Hepatocyte (in vitro differentiated cells): ENCODE measurements around the gene DEPP1. TPM values are rescaled to one million over a fixed set of nuclear protein-coding genes. Genes with fewer than 3 reads are reported as not detected.

ENCODE experiments used
- DNase-seq: peaks from one replicate; pipeline ENCODE4 v3.0.0-alpha.2; 2016; ENCODE audit warnings: low spot score
- H2AFZ ChIP-seq: fragments of 200-600 bp; sonication (generic); 2 replicates; pipeline ENCODE4 v1.6.0; 2016; ENCODE audit warnings: antibody characterized with exemption, mild to moderate bottlenecking
- H3K27ac ChIP-seq: fragments of 200-600 bp; sonication (generic); 2 replicates; pipeline ENCODE4 v1.5.1; 2016; ENCODE audit warnings: mild to moderate bottlenecking
- H3K27me3 ChIP-seq: fragments of 200-600 bp; sonication (generic); 2 replicates; pipeline ENCODE4 v1.6.1; 2016
- H3K36me3 ChIP-seq: fragments of 200-600 bp; sonication (generic); replicated peaks from 2 replicates; pipeline ENCODE4 v1.5.1; 2016; ENCODE audit warnings: low read depth; ENCODE audit not compliant: insufficient read depth
- H3K4me1 ChIP-seq: fragments of 200-600 bp; sonication (generic); 2 replicates; pipeline ENCODE4 v1.5.1; 2016; ENCODE audit warnings: mild to moderate bottlenecking, moderate library complexity; ENCODE audit not compliant: insufficient read depth
- H3K4me2 ChIP-seq: fragments of 200-600 bp; sonication (generic); 2 replicates; pipeline ENCODE4 v1.6.0; 2016
- H3K4me3 ChIP-seq: fragments of 200-600 bp; sonication (generic); 2 replicates; pipeline ENCODE4 v1.5.1; 2016; ENCODE audit warnings: mild to moderate bottlenecking
- H3K79me2 ChIP-seq: fragments of 200-600 bp; sonication (generic); 2 replicates; pipeline ENCODE4 v1.6.0; 2017; ENCODE audit warnings: mild to moderate bottlenecking
- H3K9me2 ChIP-seq: fragments of 200-600 bp; sonication (generic); replicated peaks from 2 replicates; pipeline ENCODE4 v1.6.0; 2017; ENCODE audit warnings: mild to moderate bottlenecking; ENCODE audit not compliant: insufficient read depth
- H3K9me3 ChIP-seq: fragments of 200-600 bp; sonication (generic); 2 replicates; pipeline ENCODE4 v1.5.1; 2016; ENCODE audit warnings: low read depth, mild to moderate bottlenecking
- H4K20me1 ChIP-seq: fragments of 200-600 bp; sonication (generic); 2 replicates; pipeline ENCODE4 v1.6.0; 2016; ENCODE audit warnings: mild to moderate bottlenecking; ENCODE audit not compliant: insufficient read depth, poor library complexity, severe bottlenecking
- CTCF ChIP-seq: fragments of 200-600 bp; sonication (generic); IDR thresholded peaks from 2 replicates; pipeline ENCODE4 v1.5.1; 2016; ENCODE audit warnings: antibody characterized with exemption, mild to moderate bottlenecking; ENCODE audit not compliant: poor library complexity
- EZH2 ChIP-seq: fragments of 200-600 bp; sonication (generic); IDR thresholded peaks from 2 replicates; pipeline ENCODE4 v1.6.1; 2016; ENCODE audit warnings: antibody characterized with exemption, mild to moderate bottlenecking, borderline replicate concordance
- EZH2phosphoT487 ChIP-seq: fragments of 200-600 bp; sonication (generic); IDR thresholded peaks from one replicate; pipeline ENCODE4 v1.6.1; 2018; ENCODE audit warnings: antibody characterized with exemption, mild to moderate bottlenecking, low read depth, moderate library complexity; ENCODE audit not compliant: unreplicated experiment, severe bottlenecking
- WGBS: methylation state at CpG from one replicate; pipeline ENCODE4 v1.1.6; 2016; ENCODE audit warnings: low lambda C conversion rate; ENCODE audit errors: missing lambda C conversion rate; 5-methylcytosine and 5-hydroxymethylcytosine counted together
- polyA plus RNA-seq: library from polyadenylated mRNA; unstranded; fragments of >200 nt; fragmentation: Nextera tagmentation; extraction: Ambion mirVana; gene quantifications from 2 replicates; pipeline ENCODE4 v1.2.1, GENCODE V29; 2016
- total RNA-seq: library from RNA; depleted of rRNA; stranded (reverse); fragments of >200 nt; gene quantifications from 2 replicates; pipeline ENCODE4 v1.2.3, GENCODE V29; 2014

Gene DEPP1
- total and polyA plus RNA-seq, 2 experiments from 2014 or later: 30.6 to 54.7 TPM

GRCh38 chr10:44979281-44980191 is 927 bp upstream of the DEPP1 start:
- peak overlapping the region; percentile 37 for H3K4me2 ChIP-seq
- H3K27me3 ChIP-seq: no peaks in the 10 kb centered on the region
- peak overlapping the region; percentile 78 for H3K27ac ChIP-seq
- H3K4me3 ChIP-seq: no peak overlapping the region
- no peak for TF ChIP-seq EZH2phosphoT487
- H3K36me3 ChIP-seq: no peaks in the 10 kb centered on the region
- H3K9me3 ChIP-seq: no peaks in the 10 kb centered on the region
- H4K20me1 ChIP-seq: no peaks in the 10 kb centered on the region
- H3K79me2 ChIP-seq: peaks cover 4% of the 10 kb centered on the region
- peaks cover 63% of the 10 kb centered on the region for H3K4me1 ChIP-seq
- no peaks in the 10 kb centered on the region for H3K9me2 ChIP-seq
- no peak for DNase-seq
- no peak overlapping the region for H2AFZ ChIP-seq
- 77% methylated on average over 13 of the region's 13 CpGs for WGBS

GRCh38 chr10:44978213-44978569 is 418 bp downstream of the DEPP1 start:
- peak overlapping the region; percentile 93 for H3K27ac ChIP-seq
- peak overlapping the region; percentile 75 for H3K4me2 ChIP-seq
- no peaks in the 10 kb centered on the region for H3K9me3 ChIP-seq
- no peak for DNase-seq
- H3K4me3 ChIP-seq: peak overlapping the region; percentile 2
- TF ChIP-seq EZH2 (no peak), CTCF (no peak), EZH2phosphoT487 (no peak)
- H3K4me1 ChIP-seq: peaks cover 74% of the 10 kb centered on the region
- H4K20me1 ChIP-seq: no peaks in the 10 kb centered on the region
- no peaks in the 10 kb centered on the region for H3K27me3 ChIP-seq
- H2AFZ ChIP-seq: no peak overlapping the region
- 28% methylated on average over 4 of the region's 4 CpGs for WGBS
- no peaks in the 10 kb centered on the region for H3K9me2 ChIP-seq
- no peaks in the 10 kb centered on the region for H3K36me3 ChIP-seq
- H3K79me2 ChIP-seq: peaks cover 4% of the 10 kb centered on the region

- no peak for TF ChIP-seq EZH2
- TF ChIP-seq CTCF: no peak
- TF ChIP-seq EZH2phosphoT487: no peak
- Histone ChIP-seq H4K20me1 (no peaks in the 10 kb centered on the region), H3K27me3 (no peaks in the 10 kb centered on the region), H2AFZ (no peak overlapping the region), H3K9me3 (no peaks in the 10 kb centered on the region), H3K27ac (peak overlapping the region; percentile 93), H3K4me2 (peak overlapping the region; percentile 75), H3K4me1 (peaks cover 74% of the 10 kb centered on the region), H3K4me3 (peak overlapping the region; percentile 2), H3K9me2 (no peaks in the 10 kb centered on the region), H3K36me3 (no peaks in the 10 kb centered on the region), H3K79me2 (peaks cover 4% of the 10 kb centered on the region)
- DNase-seq: no peak
- WGBS: 77% methylated on average over 23 of the region's 25 CpGs
Measured at GRCh38 chr10:44977287-44978212, 1.1 kb downstream of the DEPP1 start.
